Left ventricle myocardium inferior (tissue), 1 donor: Measurements from ENCODE around the gene DCDC2. TPM values are rescaled to one million over a fixed set of nuclear protein-coding genes. Genes with fewer than 3 reads are reported as not detected.
A peak's percentile ranks its signal among the peaks of the same experiment; 100 is the strongest.
"Not testable (repeated sequence)": the region's sequence is repeated elsewhere in the genome, so short reads cannot be mapped to it uniquely, and the experiment has no call there.

Experiments used
- DNase-seq: peaks from one replicate; pipeline ENCODE4 v3.0.0-alpha.2; 2020
- H3K27ac ChIP-seq: fragments of 200-600 bp; replicated peaks from 2 replicates; pipeline ENCODE4 v1.8.0; 2021
- H3K27me3 ChIP-seq: fragments of 200-600 bp; 2 replicates; pipeline ENCODE4 v1.8.0; 2021; ENCODE audit warnings: low read depth
- H3K36me3 ChIP-seq: fragments of 200-600 bp; 2 replicates; pipeline ENCODE4 v1.8.0; 2021
- H3K4me1 ChIP-seq: fragments of 200-600 bp; 2 replicates; pipeline ENCODE4 v1.8.0; 2021
- H3K4me3 ChIP-seq: fragments of 200-600 bp; 2 replicates; pipeline ENCODE4 v1.8.0; 2021; ENCODE audit warnings: mild to moderate bottlenecking, moderate library complexity
- H3K9me3 ChIP-seq: fragments of 200-600 bp; replicated peaks from 2 replicates; pipeline ENCODE4 v1.8.0; 2021
- intact Hi-C: fragments of 100-400 bp; cut with micrococcal nuclease; formaldehyde crosslinking; loops from one replicate; pipeline ENCODE4 v1.11.0; 2022
- total RNA-seq: library from RNA; stranded (reverse); fragmentation: NEBNext Ultra II Directional; extraction: Animal tissue kit (Norgen Biotek cat#: 25700); gene quantifications from one replicate; pipeline ENCODE4 v1.2.1, GENCODE V29; 2021
- TF ChIP-seq, protein P1 (sequence below): fragments of 200-600 bp; IDR thresholded peaks from 2 replicates; pipeline ENCODE4 v1.8.0; 2021; ENCODE audit warnings: antibody characterized with exemption, mild to moderate bottlenecking, borderline replicate concordance
- donor health status: DM: no; HTN: yes; CAD: no; lungs with severe emphysema.

The DCDC2 gene
- total RNA-seq, 1 donor from 2014 or later: not detected

DNA sequence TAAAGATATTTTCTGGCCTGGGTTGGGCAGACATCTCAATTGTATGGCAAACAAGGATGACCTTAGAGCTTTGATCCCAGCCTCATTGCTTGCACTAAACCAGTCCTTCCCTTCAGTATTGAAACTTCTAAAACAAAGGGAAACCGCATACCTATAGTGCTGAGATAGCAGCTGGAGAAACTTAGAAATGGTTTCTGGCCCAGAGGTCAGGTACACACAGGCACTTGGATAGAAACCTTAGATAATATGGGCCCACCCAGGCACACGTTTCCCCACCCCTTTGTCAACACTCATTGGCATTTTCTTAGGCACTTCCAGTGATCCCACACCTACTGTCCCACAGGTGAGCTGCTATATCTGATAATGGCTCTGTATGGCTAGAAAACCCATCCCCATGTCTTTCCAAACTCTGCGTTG is 209.7 kb downstream of the DCDC2 start:
- H3K27me3 ChIP-seq: peaks cover 14% of the 10 kb centered on the region
- no peak overlapping the region for H3K27ac ChIP-seq
- peaks cover 7% of the 10 kb centered on the region for H3K9me3 ChIP-seq
- intact Hi-C loops: no loop called here
- H3K4me3 ChIP-seq: no peak overlapping the region
- TF ChIP-seq, protein P1, sequence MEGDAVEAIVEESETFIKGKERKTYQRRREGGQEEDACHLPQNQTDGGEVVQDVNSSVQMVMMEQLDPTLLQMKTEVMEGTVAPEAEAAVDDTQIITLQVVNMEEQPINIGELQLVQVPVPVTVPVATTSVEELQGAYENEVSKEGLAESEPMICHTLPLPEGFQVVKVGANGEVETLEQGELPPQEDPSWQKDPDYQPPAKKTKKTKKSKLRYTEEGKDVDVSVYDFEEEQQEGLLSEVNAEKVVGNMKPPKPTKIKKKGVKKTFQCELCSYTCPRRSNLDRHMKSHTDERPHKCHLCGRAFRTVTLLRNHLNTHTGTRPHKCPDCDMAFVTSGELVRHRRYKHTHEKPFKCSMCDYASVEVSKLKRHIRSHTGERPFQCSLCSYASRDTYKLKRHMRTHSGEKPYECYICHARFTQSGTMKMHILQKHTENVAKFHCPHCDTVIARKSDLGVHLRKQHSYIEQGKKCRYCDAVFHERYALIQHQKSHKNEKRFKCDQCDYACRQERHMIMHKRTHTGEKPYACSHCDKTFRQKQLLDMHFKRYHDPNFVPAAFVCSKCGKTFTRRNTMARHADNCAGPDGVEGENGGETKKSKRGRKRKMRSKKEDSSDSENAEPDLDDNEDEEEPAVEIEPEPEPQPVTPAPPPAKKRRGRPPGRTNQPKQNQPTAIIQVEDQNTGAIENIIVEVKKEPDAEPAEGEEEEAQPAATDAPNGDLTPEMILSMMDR: no peak
- no peaks in the 10 kb centered on the region for H3K4me1 ChIP-seq
- no peak for DNase-seq
- no peaks in the 10 kb centered on the region for H3K36me3 ChIP-seq

DNA sequence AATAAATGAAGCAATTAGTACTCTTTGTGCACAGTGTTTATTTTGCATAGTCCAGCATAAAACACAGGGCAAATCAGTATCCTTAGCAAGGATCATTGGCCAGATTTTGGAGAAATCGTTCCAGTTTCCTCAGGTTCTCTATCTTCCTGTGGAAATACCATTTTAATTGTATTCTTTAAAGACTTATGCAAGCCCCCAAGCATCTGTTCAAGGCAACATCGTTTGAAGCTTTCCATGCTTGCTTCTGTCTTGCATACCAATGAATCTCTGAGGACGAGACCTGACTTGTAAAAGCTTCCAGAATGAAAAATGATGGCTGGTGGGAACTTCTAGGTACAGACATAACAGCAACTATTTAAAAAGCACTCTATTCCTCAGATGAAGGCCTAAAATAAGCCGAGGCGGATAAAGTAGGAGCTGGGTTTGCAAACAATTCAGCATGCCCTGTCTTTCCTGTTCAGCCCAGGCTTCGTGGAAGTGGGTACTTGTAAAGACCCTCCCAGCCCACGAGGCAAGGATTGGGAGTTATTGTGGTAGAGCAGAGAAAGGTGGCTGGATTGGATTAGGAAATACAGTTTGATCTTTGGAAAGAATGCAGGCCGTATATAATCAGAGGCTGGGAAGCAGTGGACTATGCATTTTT is 210.2 kb downstream of the DCDC2 start:
- peaks cover 7% of the 10 kb centered on the region for H3K9me3 ChIP-seq
- intact Hi-C loops: no loop called here
- H3K4me1 ChIP-seq: no peaks in the 10 kb centered on the region
- no peak overlapping the region for H3K27ac ChIP-seq
- H3K27me3 ChIP-seq: peaks cover 14% of the 10 kb centered on the region
- TF ChIP-seq, protein P1: no peak
- DNase-seq: no peak
- H3K4me3 ChIP-seq: no peak overlapping the region
- no peaks in the 10 kb centered on the region for H3K36me3 ChIP-seq

DNA sequence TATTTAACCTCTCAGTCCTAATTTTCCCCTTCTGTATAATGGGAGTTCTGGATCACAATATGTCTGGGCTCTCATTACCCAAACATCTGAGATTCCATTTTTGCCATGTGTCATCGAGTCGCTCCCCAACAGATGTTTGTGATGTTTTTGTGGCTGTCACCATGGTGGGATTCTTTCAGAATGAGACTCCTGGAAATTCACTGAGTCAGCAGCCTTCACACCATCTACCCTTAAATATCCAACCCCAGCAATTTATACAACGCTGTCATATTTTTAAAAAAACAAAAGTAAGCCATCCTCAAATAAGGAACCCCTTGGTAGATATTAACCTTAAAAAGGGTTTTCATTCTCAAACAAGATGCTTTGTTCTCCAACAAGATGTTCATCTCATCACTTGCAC is 211.0 kb downstream of the DCDC2 start:
- Histone ChIP-seq H3K4me1 (no peaks in the 10 kb centered on the region), H3K27me3 (peaks cover 14% of the 10 kb centered on the region), H3K27ac (no peak overlapping the region), H3K9me3 (peaks cover 2% of the 10 kb centered on the region), H3K36me3 (no peaks in the 10 kb centered on the region), H3K4me3 (no peak overlapping the region)
- TF ChIP-seq, protein P1: no peak
- intact Hi-C loops: no loop called here
- DNase-seq: no peak

DNA sequence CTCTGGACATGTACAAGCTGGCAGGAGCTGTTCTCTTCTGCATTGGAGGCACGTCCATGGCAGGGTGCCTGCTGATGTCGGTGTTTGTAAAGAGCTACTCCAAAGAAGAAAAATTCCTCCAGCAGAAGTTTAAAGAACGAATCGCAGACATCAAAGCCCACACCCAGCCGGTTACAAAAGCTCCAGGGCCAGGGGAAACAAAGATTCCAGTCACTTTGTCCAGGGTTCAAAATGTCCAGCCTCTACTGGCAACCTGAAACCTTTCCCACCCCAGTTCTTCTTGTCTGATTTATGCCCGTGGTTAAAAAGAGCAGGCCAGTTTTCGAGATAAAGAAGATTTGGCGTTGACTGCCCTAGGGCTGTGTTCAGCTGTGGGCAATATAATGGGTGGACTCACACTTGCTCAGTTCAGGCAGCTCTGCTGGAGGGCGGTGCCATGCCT is 212.1 kb downstream of the DCDC2 start:
- no peak for DNase-seq
- TF ChIP-seq, protein P1: no peak
- no peaks in the 10 kb centered on the region for H3K36me3 ChIP-seq
- no peak overlapping the region for H3K4me3 ChIP-seq
- H3K27ac ChIP-seq: no peak overlapping the region
- H3K4me1 ChIP-seq: no peaks in the 10 kb centered on the region
- H3K27me3 ChIP-seq: peaks cover 14% of the 10 kb centered on the region
- H3K9me3 ChIP-seq: peaks cover 3% of the 10 kb centered on the region
- intact Hi-C loops: no loop called here

DNA sequence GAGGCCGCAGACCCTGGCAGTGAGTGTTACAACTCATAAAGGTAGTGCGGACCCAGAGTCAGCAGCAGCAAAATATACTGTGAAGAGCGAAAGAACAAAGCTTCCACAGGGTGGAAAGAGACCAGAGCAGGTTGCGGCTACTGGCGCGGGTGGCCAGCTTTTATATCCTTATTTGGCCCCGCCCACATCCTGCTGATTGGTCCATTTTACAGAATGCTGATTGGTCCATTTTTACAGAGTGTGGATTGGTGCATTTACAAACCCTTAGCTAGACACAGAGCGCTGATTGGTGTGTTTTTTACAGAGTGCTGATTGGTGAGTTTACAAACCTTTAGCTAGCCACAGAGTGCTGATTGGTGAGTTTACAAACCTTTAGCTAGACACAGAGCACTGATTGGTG is 215.1 kb downstream of the DCDC2 start:
- H3K9me3 ChIP-seq, H3K27me3 ChIP-seq, DNase-seq, H3K4me1 ChIP-seq, H3K36me3 ChIP-seq, H3K4me3 ChIP-seq, H3K27ac ChIP-seq, intact Hi-C loops: not testable (repeated sequence)

DNA sequence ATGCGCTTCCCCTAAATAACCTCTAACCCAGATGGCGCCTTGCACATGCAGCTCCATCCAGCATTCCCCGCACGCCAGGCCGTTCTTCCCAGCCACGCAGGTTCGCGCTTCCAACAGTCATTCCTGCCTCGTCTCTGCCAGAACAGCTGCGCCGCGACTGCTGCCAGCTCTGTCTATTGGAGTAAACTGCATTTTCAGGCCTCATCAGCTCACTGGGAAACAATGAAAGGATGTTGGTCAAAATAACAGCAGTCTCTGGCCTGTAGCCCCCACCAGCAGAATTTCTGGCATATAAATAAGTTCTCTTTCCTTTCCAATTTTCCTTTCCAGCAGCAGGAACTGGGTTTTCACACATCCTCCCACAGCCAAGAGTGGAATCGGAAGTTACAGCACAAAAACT is 217.3 kb downstream of the DCDC2 start:
- TF ChIP-seq, protein P1: no peak
- peak; percentile 62 for DNase-seq
- no peak overlapping the region for H3K27ac ChIP-seq
- H3K4me3 ChIP-seq: no peak overlapping the region
- peaks cover 3% of the 10 kb centered on the region for H3K9me3 ChIP-seq
- no peaks in the 10 kb centered on the region for H3K4me1 ChIP-seq
- H3K27me3 ChIP-seq: peaks cover 7% of the 10 kb centered on the region
- no peaks in the 10 kb centered on the region for H3K36me3 ChIP-seq
- intact Hi-C loops: no loop called here
